ENCODE measurements around the gene CCL1.
A peak's percentile ranks its signal among the peaks of the same experiment; 100 is the strongest.
"Not testable (repeated sequence)": the region's sequence is repeated elsewhere in the genome, so short reads cannot be mapped to it uniquely, and the experiment has no call there.

Gene CCL1

GRCh38 chr17:34357398-34357797 lies 5.6 kb downstream of the CCL1 start:
- DNase-seq = no peak

DNA sequence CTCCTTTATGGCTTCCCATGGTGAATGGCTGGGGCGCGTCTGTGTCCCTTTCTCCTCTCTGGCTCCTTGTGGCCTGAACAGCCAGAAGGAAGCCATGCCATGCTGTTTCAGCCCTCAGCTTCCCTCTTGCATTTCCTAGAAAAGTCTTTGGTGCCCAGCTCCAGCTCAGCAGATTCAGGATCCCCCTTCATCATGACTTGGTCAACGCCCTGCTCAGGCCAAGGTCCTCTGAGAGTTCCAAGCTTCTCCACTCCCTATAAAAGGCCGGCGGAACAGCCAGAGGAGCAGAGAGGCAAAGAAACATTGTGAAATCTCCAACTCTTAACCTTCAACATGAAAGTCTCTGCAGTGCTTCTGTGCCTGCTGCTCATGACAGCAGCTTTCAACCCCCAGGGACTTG lies 6.8 kb downstream of the CCL1 start, which contains the start of gene CCL13:
Gene CCL13 (plus strand): TSS at position 287 of the 400 bp plus-strand sequence. CDS start 47 bp downstream, at position 334.
- DNase-seq = no peak

DNA sequence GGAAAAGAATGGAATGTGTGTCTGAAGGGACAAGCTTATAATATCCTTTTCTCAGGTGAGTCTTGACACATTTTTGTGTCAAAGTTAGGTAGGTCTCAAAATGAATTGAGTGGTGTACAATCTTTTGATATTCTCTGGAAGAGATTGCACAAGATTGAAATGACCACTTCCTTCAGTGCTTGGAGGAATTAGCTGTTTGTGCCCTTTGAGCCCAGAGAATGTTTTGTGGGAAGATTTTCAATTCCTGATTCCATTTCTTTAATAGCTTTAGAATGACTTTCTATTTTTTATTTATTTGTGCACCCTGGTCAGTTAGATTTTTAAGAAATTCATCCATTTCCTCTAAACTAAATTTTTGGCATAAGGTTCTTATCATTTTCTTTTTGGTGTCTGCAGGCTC lies 8.4 kb downstream of the CCL1 start:
- no peak for DNase-seq

DNA sequence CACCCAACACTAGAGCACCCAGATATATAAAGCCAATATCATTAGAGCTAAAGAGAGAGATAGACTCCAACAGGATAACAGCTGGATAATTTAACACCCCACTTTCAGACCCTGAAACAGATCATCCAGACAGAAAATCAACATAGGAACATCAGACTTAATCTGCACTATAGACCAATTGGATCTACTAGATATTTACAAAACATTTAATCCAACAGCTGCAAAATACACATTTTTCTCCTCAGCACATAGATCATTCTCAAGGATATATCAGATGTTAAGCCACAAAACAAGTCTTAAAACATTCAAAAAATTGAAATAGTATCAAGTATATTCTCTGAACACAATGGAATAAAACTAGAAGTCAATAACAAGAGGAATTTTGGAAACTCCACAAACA lies 10.8 kb downstream of the CCL1 start:
- no peak for DNase-seq

DNA sequence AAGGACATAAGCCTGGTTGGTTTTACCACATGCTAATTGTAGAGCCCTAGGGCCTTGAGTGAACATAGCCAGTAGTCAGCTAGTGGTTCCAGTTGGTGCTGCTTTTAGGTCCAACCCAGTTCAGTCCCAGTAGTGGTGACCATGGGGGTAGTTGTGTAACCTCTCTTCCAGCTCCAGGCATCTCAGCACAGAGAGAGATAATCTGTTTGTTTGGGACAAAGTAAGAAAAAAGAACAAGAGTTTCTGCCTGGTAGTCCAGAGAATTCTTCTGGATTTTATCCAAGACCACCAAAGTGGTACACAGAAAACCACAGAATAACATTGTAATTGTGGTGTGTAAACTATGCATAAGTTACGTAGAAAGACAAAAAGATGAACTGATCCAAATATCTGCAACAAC lies 11.9 kb downstream of the CCL1 start:
- DNase-seq = no peak

DNA sequence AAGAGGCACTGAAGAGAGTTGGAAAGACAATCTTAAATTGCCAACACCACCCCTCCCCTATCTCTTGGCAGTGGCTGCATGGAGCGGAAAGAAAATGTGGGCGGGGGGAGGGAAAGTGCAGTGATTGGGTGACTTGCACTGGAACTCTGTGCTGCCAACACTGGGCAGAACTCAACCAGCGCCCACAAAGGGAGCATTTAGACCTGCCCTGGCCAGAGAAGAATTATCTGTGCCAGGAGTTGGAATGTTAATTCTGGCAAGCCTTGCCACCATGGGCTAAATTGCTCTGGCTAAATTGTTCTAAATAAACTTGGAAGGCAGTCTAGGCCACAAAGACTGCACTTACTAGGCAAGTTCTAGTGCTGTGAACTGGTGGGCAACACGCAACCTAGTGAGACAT lies 13.3 kb downstream of the CCL1 start:
- DNase-seq = no peak

- DNase-seq = no peak
These were observed 16.0 kb downstream of the CCL1 start for GRCh38 chr17:34347063-34347462.

DNA sequence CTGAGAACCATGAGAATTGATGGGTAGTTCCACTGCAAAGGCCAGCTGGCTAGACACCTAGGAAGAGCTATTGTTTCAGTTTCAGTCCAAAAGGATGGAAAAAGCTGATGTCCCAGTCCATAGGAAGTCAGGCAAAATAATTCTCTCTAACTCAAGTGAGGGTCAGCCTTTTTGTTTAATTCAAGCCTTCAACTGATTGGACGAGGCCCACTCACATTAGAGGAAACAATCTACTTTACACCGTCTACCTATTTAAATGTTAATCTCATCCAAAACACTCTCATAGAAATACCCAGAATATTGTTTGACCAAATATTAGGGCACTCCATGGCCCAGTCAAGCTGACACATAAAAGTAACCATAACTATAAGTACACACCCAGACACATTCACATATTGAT lies 21.1 kb downstream of the CCL1 start:
- DNase-seq = no peak

DNA sequence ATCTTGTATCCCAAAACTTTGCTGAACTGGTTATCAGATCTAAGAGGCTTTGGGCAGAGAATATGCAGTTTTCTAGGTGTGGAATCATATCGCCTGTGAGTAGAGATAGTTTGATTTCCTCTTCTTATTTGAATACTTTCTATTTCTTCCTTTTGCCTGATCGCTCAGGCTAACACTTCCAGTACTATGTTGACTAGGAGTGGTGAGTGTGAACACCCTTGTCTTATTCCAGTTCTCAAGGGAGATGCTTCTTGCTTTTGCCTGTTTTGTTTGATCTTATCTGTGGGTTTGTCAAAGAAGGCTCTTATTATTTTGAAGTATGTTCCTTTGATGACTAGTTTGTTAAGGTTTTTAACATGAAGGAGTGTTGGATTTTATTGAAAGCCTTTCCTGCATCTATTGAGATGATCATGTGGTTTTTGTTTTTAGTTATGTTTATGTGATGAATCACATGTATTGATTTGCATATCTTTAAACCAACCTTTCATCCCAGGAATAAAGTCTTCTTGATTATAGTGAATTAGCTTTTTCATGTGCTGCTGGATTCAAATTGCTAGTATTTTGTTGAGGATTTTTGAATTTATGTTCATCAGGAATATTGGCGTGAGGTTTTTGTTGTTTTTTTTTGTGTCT lies 23.8 kb downstream of the CCL1 start:
- no peak for DNase-seq

- DNase-seq = no peak
These were observed 25.3 kb downstream of the CCL1 start for GRCh38 chr17:34337701-34338100.

GRCh38 chr17:34327580-34327979 lies 35.5 kb downstream of the CCL1 start:
- DNase-seq = not testable (repeated sequence)

GRCh38 chr17:34321964-34322363 lies 41.1 kb downstream of the CCL1 start:
- no peak for DNase-seq

DNA sequence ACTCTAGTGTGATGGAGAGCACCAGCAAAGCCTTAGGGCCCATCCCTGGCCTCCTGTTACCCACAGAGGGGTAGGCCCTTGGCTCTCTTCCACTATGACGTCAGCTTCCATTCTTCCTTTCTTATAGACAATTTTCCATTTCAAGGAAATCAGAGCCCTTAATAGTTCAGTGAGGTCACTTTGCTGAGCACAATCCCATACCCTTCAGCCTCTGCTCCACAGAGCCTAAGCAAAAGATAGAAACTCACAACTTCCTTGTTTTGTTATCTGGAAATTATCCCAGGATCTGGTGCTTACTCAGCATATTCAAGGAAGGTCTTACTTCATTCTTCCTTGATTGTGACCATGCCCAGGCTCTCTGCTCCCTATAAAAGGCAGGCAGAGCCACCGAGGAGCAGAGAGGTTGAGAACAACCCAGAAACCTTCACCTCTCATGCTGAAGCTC lies 44.0 kb downstream of the CCL1 start, which contains the start of gene CCL8:
Gene CCL8 (plus strand): TSS at position 397 of the 445 bp plus-strand sequence. CDS start 67 bp downstream, outside the sequence.
- no peak for DNase-seq

- peak in 1 of 5 experiments; percentile 25 for DNase-seq
These were observed 44.6 kb downstream of the CCL1 start for GRCh38 chr17:34318474-34318873.

GRCh38 chr17:34314279-34314678 lies 48.8 kb downstream of the CCL1 start:
- DNase-seq = no peak

- no peak for DNase-seq
These were observed 49.9 kb downstream of the CCL1 start for GRCh38 chr17:34313164-34313563.

- DNase-seq = no peak
These were observed 51.0 kb downstream of the CCL1 start for GRCh38 chr17:34312080-34312479.

DNA sequence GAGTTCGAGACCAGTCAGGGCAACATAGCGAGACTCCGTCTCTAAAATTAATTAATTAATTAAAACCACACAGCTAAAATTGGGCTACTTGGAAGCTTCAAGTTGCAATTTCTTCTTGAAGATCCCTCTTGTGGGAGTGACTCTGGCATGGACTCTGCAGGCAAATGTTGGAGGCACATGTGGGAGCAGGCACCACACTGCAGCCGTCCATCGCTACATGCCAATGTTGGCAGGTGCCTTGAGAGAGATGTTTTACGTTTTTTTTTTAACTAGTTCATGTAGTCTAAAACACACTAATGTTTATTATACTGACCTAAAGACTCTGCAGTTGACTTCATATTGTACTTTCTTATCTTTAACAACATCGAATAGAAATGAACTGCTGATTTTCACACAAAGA lies 51.7 kb downstream of the CCL1 start:
- no peak for DNase-seq
